Erythroblast (primary cell): Measurements from ENCODE around the gene DAB2IP.
A peak's percentile ranks its signal among the peaks of the same experiment; 100 is the strongest.

Source experiments
- DNase-seq, 2 experiments: peaks; one replicate each; lab custom pipeline; 2025; lab: John Stamatoyannopoulos, UW
- GATA1 ChIP-seq: IDR thresholded peaks from 2 replicates; pipeline ENCODE4 v1.6.1; 2011; ENCODE audit warnings: low read depth, mild to moderate bottlenecking, control low read depth, low read length, moderate library complexity
- POLR2A ChIP-seq: IDR thresholded peaks from 2 replicates; pipeline ENCODE4 v1.6.1; 2011; ENCODE audit warnings: mild to moderate bottlenecking, low read length

Gene DAB2IP

GRCh38 chr9:121725008-121725775, 73.8 kb downstream of the DAB2IP start:
- TF ChIP-seq POLR2A (no peak), GATA1 (no peak)
- DNase-seq, result no peak

DNA sequence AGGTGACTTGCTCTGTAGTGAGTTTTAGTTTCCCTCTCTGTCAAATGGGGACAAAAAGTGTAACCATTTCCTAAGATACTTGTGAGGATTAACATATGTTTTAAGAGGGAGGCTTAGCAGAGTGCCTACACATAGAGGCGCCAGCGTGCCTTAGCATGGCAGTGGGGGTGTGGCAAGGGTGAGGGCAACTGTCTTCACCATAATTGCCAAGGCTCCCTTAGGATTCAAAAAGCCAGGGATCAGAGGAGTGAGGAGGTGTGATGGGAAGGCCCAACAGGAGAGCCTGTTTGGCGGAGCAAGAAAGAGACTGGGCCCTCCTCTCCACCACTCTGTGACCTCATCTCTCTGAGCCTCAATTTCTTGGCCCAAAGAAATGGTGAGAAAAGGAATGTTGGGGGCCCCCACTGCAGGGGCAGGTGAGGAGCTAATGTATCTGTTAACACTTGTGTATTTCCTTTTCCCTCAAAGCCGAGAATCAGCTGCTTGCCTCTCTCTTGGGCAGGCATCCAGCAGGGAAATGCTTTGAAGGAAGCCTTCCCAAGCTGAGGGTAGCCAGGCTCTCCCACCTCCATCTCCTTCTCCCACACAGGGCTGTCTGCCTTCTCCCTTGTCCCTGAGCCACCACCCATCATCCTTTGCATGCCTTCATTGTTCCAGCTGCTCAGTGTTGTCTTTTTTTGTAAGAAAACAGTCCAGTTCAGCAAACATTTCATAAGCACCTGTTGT, 76.0 kb downstream of the DAB2IP start:
- TF ChIP-seq POLR2A, result no peak
- TF ChIP-seq GATA1, result no peak
- DNase-seq, result no peak

GRCh38 chr9:121728916-121729315, 77.5 kb downstream of the DAB2IP start:
- DNase-seq, result no peak
- TF ChIP-seq GATA1, result no peak
- no peak for TF ChIP-seq POLR2A

DNA sequence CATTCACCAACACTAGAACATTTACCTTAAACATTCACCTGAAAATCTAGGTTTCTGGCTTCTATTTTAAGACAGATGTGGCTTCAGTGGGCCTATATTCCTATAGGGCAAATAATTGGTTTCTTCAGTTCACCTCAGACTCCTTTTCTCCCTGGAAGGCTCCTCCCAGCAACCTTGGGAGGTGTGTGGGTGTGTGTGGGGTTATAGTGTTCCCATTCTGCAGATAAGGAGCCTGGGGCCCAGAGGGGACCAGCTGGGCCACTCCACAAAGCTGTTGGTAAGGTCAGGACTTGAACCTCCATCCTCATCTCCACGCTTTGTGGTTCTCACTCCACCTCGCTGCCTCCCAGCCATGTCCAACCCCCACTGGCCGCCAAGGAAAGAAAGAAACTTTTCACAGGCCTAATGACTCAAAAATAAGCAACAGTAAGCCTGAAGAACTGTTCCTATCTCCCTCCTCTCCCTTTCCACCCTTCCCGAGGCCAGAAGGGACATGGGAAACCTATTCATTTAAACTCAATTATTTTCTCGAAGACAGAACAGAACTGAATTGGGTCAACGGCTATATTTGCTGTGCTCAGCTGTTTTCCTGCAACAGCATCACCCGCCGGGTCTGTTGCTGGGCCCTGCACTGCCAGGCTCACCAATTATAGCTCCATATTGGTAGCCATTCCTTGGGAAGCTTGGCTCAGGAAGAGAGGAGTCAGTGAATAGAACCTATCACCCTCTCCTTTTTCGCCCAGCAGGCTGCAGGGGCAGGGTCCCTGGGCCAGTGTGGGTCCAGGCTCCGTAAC, 78.5 kb downstream of the DAB2IP start:
- DNase-seq, result no peak
- TF ChIP-seq GATA1, result no peak
- TF ChIP-seq POLR2A, result no peak

GRCh38 chr9:121731090-121731489, 79.7 kb downstream of the DAB2IP start:
- TF ChIP-seq GATA1, result no peak
- TF ChIP-seq POLR2A, result no peak
- no peak for DNase-seq

DNA sequence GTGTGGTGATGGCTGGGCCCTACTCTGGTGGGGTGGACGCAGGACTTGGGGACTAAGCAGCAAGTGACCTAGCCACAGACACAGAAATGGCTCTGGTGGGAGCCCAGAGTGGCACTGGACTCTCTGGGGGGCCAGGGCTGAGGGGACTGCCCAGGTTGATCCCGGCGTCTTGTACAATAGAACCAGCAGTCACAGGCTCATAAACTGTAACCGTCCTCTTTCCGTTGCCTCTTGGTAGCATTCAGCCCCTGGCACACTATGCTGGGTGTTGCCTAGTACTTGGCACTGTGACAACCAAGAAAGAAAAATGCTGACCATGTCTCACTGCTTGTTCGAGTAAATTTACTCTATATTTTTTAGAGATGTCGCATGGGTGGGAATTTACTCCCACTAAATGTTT, 80.5 kb downstream of the DAB2IP start:
- TF ChIP-seq POLR2A (no peak), GATA1 (no peak)
- DNase-seq, result no peak

- TF ChIP-seq GATA1 (no peak), POLR2A (no peak)
- no peak for DNase-seq
These were observed 81.0 kb downstream of the DAB2IP start for GRCh38 chr9:121732389-121732788.

GRCh38 chr9:121732886-121733285, 81.5 kb downstream of the DAB2IP start:
- no peak for TF ChIP-seq POLR2A
- TF ChIP-seq GATA1, result no peak
- DNase-seq, result no peak

GRCh38 chr9:121734465-121734864, 83.0 kb downstream of the DAB2IP start:
- DNase-seq, result no peak
- TF ChIP-seq GATA1, result no peak

- TF ChIP-seq GATA1 (no peak), POLR2A (no peak)
- peak; percentile 39 to 43 for DNase-seq
These were observed 83.8 kb downstream of the DAB2IP start for GRCh38 chr9:121735065-121735792.

DNA sequence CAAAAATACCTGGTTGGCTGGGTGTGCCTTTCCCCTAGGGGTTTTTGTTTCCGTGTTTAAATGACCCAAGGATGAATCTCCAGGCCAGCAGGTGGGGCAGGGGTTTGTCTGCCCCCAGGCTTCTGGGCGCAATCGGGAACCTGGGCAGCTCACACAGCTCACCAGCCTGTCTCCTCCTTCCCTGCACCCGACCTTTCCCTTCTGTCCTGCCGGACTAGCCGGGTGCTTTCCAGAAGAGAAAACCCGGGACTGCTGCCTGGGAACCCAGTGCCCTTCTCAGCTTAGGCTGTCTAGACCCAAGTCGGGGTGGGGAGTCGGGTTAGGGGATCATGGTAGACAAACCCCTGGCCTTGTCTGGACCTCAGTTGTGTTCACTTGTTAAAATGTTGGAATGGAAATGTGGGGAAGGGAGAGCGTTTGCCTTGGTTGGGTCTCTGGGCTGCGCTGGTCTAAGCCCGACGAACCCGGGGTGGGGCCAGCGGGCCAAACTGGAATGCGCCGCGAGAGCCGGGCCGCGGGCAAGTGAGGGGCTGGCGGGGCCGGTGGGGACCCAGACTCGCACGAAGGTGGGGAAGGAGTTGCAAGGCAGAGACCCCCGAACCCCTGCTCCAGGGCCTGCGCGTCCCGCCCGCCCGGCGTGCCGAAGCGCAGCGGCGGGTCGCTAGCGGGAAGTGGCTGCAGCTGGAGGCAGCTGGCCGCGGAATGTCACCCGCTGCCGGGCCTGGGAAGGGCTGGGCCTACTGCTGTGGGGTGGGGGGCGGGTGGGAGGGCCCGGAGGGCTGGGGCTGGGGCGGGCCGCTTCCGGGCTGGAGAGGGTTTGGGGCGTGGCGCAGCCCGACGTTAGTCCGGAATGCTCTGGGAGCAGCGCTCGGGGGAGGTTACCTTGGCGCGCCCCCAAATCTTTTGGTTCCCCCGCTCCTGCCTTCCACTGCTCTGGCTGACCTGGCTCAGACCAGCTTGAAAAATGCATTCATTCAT, 84.6 kb downstream of the DAB2IP start:
- peak in 1 of 2 experiments; percentile 22 for DNase-seq
- no peak for TF ChIP-seq POLR2A
- TF ChIP-seq GATA1, result no peak

DNA sequence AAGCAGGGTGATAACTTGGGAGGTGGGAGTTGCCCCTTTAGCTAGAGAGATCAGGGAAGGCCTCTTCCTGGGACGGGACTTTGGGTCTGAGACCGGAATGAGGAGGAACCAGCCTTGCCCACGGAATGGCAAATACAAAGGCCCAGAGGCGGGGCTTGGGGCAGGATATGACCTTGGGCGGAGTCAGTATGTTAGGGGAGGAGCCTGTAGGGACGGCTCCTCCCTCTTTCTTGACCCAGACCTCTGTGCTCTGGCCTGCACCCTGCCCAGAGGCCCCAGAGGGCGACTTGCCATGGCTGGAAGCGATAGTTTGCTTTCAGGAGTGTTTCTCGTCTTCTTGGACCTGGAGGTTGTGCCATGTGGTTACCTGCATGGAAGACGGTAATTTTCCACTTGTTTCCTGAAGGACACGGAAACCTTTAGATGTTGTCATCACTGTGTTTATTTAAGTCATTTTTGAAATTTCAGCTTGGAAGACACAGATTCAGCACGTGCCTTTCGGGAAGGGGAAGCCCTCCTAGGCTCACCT, 85.6 kb downstream of the DAB2IP start:
- TF ChIP-seq GATA1 (no peak), POLR2A (no peak)
- peak; percentile 24 to 27 for DNase-seq
